HG03378 (cell line): ENCODE data around the gene VSIG10.

Experiments used
- ATAC-seq: cut with Tn5 transposase; IDR thresholded peaks from one replicate; pipeline ENCODE4 v1.9.1; 2021; ENCODE audit warnings: mild to moderate bottlenecking, moderate library complexity; ENCODE audit not compliant: unreplicated experiment

The VSIG10 gene

DNA sequence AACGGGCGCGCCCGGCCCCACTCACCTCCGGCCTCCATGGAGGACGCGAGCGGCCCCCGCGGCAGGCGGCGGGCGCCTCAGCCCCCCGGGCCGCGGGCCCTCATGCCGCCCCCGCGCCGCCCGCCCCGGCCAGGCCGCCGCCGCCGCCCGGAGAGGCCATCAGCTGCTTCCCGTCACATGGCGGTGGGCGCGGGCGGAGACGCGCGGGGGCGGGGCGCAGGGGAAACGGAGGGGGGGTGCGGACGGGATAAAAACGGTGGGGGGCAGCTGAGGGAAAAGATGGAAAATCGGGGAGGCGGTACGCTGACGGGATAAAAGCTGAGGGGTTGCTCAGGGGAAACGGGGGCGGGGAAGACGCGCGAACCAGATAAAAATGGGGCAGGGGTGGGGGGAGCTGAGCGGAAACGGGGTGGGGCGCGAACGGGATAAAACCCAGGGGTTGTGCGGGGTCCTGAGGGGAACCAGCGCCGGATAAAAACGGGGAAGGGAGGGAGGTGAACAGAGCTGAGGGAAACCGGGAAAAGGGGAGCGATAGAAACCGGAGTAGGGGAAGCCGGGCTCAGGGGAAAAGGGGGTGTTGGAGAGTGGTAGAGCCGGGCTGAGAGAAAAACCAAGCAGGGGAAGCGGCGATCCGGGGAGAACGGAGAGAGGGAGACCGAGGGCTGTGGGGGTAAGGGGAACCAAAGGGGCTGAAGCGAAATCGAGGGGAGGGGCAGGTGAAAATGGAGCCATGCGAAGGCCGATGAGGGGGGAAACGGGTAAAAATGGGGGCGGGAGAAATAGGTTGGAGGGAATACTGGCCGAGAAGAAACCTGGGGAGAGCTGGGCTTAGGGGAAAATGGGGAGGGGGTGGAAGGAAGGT lies 42.6 kb downstream of the VSIG10 start, which contains the start of gene WSB2:
WSB2 (minus strand) TSS at position 169 of the 862 bp plus-strand sequence; CDS start at position 38, 131 bp downstream.
- ATAC-seq = no peak

DNA sequence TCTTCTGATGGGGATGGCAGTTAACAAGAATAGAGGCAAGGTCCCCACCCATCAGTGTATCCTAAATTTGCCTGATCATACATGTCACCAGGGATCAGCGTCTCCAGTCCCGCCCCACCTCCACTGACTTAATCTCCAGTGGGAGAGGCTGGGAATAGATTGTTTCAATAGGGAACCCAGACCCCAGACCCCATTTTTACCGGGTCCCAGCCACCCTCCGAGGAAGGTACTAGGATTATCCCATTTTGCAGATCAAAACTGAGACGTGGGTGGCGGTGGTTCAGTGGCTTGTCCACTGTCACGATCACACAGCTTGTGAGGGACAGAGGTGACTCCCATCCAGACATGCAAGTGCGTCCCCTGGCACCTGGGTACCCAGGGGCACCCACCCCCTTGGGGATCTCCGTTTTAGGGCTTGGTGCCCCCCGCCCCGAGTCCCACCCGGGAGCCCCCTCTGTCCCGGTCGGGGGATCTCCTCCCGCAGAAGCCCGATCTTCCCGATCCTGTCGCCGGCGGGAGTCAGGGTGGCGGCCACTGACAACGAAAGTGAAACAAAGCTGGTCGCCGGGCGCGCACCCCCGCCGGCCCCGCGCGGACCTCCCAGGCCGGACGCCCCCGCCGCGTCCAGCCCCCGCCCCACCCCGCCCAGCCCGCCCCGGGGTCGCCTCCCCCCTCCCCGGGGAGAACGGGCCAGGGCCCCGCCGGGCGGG lies 43.4 kb downstream of the VSIG10 start:
- ATAC-seq = no peak

DNA sequence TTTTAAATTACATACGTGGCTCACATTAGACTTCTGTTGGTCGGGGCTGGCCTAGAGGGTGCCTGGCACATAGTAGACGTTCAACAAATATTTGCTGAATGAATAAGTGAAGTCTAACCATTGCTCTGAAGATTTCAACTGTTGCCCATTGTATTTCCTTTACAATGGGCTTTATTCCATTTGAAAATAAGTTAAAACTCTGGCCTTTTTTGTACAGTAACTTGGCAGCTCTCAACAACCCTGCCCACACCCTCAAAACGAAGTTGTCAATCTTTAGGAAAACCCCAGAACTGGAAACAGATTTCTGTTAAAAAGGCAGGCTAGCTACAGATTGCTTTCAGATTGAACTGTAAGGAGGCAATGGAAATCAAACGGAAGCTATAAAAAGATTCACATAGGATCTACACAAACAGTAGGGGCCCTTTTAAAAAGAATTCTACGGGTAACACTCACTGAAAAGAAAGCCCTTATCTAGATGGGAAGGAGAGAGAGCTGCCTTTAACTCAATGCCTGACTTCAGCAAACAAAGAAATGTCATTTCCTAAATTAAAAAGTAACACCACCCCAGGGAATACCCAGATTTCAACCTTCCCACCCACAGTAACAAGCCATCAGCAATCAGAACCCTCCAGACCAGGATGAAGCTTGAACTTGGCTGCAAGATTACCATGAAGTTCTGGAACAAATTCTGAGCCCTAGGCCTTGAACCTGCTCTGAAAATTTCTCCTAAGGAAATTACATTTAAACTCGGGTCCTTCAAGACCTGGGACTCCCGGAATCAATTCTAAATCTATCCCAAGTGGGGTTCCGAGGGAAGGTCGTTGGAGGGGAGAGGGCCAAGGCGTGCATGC lies 44.2 kb downstream of the VSIG10 start:
- no peak for ATAC-seq

DNA sequence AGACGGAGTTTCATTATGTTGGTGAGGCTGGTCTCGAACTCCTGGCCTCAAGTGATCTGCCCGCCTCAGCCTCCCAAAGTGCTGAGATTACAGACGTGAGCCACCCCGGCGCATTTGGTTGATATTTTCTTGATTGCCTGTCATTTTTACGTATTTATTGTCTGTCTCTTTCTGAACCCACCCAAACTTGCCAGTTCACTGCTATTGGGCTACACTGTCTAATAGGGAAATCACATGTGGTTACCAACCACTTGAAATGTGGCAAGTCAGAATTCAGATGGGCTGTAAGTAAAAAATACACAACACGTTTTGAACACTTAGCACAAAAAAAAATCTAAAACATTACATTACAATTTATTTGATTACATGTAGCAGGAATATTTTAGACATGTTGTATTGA lies 44.9 kb downstream of the VSIG10 start:
- ATAC-seq = no peak

DNA sequence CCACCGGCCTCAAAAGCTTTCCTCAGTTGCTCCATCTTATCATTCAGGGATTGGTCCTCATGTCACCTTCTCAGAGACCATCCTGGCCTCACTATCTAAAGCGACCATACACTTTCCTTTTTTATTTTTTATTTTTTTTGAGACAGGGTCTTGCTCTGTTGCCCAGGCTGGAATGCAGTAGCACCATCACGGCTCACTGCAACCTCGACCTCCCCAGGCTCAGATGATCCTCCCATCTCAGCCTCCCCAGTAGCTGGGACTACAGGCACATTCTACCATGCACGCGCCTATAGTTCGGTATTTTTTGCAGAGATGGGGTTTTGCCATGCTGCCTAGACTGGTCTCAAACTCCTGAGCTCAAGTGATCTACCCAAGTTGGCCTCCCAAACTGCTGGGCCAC lies 45.6 kb downstream of the VSIG10 start:
- ATAC-seq = no peak

DNA sequence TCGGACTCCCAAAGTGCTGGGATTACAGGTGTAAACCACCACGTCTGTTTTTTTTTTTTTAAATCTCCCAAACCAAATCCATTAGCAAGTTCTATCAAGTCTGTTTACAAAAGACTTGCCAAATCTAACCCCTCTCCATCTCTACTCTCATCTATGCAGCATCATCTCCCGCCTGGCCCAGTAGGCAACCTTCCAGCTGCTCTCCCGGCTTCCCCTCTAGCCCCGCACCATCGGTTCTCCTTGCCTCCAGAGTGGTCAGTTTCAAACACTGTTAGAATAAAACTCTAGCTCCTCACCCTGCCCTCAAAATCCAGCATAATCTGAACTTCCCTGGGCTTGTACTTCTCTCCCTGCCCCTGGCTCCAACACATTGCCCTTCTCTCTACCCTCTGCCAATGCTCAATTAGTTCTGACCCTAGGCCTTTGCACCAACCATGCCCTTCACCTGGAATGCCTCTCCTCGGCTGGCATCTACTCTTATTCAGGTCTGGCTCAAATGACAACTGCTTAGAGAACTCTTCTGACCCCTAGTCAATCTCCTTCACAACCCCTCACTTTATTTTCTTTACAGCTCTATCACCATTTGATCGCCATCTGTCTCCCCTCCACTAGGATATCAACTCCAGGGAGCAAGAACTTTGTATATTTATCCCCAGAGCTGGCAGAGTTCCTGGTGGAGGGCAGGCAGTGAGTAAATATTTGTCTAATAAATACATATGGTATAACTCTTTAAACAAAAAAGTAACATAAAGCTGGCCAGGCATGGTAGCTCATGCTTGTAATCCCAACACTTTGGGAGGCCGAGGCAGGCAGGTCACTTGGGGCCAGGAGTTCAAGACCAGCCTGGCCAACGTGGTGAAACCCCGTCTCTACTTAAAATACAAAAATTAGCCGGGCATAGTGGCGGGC lies 47.7 kb downstream of the VSIG10 start:
- ATAC-seq = no peak

DNA sequence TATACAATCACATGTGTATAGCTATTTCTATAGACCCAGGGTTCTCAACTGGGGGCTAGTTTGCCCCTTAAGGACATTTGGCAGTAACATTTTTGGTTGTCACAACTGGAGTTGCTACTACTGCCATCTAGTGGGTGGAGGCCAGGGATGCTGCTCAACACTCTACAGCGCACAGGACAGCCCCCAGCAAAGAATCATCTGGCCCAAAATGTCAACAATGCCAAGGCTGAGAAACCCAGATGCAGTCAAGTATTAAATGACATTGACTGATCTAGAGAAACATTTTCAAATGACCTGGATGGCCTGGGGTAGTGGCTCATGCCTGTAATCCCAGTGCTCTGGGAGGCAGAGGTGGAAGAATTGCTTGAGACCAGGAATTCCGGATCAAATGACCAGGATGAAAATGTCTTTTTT lies 48.7 kb downstream of the VSIG10 start:
- no peak for ATAC-seq

DNA sequence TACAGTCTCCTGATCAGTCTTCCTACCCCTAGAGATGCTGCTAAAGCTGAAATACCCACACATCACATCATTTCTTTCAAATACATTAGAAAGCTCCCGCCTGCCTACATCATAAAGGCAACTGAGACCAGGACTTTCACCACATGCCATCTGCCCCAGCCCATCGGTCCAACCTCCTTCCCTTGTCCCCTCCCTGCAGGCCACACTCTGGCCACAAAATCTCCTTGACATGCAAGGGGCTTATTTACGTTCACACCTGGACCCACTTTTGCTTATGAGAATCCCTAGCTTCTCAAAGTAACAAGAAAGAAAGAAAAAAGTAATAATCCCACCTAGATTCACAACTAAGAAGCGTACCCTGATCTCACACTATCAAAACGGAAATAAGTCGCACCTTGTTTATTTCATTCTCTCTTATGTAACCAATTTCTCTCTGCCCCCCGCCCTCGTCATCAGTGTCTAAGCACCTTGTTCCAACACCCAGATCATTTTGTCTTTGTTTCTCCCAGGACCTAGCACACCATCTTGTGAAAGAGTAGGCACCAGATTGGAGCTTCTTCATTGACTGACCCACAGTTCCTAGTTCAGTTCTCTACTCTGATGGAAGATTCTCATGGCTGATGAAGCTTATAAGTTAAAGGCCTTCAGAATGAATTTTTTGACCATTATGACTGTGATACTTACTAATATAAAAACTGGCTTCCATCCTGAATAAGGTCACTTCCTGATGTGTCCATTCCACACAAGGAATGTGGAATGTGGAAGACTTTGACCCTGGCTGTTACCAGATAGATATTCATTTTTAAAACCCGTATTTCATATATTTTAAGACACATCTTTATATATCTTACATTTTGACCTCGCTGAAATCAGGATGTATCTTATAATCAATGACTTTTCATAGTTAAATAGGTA lies 50.5 kb downstream of the VSIG10 start:
- no peak for ATAC-seq

DNA sequence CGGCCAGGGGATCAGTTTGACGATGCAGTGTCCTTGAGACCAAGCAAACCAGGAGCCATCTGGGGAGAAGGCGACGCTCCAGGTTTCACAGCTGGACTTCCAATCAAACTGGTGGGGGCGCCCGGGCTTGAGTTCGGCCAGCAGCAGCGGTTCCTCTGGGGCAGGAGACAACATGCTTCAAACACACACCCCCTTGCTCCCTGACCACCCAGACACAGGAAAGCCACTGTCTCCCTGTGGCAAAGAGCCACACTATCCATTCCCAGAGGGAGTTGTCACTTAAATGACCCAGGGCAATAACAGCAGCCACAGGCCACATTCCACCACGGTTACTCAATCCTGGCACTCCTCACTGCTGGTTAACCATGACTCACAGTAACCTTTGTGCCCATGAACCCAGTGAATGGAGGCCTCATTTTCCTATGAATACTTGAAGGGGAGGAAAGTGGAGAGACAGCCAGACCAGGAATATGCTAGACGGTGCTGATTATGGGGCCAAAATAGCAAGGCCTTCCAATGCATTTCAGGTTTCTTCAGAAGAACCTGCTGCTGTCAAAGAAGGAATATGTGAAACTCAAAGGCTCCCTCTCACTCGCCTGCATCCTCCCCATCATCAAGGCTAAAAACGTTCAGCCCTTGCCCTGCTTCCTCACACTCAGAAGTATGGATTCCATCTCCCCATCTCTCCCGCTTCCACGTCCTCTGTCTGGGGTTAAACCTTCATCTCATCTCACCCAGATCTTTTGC lies 51.3 kb downstream of the VSIG10 start:
- ATAC-seq = no peak

DNA sequence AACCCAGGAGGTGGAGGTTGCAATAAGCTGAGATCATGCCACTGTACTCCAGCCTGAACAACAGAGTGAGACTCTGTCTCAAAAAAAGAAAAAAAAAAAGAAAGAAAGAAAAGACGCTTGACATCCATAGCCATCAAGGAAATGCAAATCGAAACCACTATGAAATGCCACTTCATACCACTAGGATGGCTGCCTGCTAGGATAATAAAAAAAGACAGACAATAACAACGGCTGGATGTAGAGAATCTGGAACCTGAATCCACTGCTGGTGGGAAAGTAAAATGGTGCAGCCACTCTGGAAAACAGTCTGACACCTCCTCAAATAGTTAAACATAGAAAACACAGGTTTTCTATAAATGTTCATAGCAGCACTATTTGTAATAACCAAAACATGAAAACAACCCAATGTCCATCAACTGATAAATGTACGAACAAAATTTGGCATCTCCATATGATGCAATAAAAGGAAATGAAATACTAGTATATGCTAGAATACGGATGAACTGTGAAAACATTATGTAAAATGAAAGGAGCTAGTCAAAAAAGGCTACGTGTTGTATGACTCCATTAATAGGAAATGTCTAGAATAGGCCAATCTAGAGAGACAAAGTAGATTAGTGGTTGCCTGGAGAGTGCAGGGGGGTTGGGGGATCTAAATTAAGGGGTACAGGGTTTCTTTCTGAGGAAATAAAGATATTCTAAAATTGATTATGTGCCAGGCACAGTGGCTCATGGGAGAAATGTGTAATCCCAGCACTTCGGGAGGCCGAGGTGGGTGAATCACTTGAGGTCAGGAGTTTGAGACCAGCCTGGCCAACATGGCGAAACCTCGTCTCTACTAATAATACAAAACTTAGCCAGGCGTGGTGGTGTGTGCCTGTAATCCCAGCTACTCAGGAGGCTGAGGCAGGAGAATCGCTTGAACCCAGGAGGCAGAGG lies 52.6 kb downstream of the VSIG10 start:
- no peak for ATAC-seq

DNA sequence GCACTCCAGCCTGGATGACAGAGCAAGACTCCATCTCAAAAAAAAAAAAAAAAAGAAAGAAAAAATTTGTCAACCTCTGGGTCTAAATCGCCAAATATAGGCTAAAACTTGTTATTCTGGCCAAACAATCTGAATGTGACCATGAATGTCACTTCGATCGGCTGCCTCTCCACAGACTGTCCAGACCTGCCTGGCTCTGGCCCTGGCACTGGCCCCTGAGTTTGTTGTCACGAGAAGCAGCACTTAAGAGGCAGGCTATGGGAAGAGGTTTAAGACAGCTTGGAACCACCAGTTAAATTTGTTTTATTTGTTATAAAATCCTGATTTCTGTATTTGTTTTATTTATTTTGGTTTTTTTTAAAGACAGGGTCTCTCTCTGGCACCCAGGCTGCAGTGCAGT lies 57.4 kb downstream of the VSIG10 start:
- no peak for ATAC-seq

DNA sequence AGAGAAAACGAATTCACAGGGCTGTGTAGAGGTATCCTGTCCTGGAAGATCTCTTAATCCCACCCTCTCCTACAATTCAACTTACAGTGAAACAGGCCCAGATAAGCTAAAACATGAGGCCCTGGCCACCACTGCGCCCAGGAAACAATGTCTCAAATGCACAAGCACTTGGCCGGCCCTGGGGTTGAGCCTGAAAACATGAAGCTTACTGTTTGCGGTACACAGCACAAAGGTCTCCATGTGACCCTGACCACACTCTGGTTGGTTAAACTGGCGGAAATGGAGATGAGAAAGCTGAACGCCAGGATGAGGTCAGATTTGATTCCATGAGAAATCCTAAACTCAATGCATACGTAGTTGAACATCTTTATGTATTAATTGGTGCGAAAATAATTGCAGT lies 59.2 kb downstream of the VSIG10 start:
- ATAC-seq = no peak

DNA sequence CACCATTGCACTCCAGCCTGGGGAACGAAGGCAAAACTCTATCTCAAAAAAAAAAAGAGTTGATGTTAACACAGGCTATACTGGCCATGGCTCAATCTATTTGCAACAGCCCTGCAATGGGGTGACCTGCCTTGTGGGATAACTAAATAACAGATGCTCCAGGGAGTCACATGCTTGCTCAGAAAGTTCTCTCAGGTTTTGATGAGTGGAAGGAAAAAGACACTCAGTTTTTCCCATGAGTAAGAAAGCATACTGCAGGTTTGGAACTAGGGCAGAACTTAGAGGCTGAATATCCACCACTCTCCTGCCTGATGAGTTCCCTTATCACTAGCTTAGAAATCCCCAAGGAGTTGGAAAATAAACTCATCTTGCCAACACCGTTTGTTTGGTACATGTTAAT lies 59.7 kb downstream of the VSIG10 start:
- no peak for ATAC-seq

DNA sequence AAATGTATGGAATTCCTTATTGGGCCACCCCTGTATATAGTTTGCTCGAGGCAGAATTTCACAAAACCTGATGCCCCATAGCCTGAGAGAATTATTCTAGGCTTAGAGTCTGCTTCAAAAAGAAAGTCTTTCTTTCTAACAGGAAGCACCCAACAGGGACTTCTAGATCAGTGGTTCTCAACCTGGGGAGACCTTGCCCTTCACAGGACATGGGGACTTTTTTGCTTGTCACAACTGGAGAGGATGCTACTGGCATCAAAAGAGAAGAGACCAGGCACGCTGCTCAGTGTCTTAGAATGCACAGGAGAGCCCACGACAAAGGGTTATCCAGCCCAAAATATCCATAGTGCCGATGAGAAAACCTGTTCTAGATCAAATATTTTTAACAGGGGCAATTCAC lies 61.7 kb downstream of the VSIG10 start:
- no peak for ATAC-seq

DNA sequence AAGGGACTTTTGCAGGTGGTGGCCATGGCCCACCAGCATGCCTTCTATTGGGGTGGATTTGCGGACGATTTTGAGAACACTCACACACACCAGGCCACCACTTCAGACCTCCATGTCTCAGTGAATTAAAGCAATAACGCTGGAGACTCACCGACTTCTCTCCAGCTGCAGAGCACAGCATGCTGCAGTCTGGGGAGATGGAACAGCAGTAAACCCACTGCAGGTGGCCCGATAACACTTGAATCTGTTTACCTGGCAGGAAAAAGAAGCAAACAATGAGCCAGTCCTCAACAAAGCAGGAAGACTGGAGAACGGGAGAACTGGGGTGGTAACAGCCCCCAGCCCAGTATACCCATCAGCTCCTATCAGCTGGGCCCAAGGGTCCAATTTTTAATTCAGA lies 65.7 kb downstream of the VSIG10 start:
- no peak for ATAC-seq

DNA sequence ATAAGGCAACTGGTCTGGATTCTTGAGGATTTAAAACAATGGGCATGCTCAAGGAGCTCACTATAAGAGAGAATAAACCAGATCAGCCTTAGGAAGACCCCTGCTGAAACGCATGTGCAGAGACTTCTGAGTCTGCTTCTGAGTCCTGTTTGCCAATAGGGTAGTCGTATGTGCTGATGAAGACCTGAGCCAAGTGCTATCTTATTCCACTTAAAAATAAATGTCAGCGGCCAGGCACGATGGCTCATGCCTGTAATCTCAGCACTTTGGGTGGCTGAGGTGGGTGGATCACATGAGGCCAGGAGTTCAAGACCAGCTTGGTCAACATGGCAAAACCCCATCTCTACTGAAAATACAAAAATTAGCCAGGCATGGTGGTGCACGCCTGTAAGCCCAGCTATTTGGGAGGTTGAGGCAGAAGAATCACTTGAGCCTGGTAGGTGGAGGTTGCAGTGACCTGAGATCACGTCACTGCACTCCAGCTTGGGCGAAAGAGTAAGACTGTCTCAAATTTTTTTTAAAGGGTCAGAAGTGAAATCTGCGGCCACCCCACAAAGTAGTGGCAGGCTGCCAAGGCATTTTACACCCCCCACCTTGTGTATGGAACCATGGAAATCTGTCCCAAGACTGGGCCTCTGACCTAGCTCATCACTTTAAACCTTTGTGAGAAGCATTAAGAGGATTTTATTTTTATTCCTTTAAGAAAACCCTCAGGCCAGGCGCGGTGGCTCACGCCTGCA lies 67.0 kb downstream of the VSIG10 start:
- ATAC-seq = no peak
